GM23338 (cell line): ENCODE results near the gene PSMA8.

ENCODE experiments used
- CTCF ChIP-seq, 2 experiments: fragments of 200-600 bp in 1 of 2; sonication (generic) in 1 of 2; conservative IDR thresholded peaks; 2 replicates each; pipeline versions ENCODE4 v1.5.1 to v1.6.1; 2016 to 2017; ENCODE audit warnings: antibody characterized with exemption in 2 of 2, low read depth in 2 of 2, mild to moderate bottlenecking in 2 of 2, moderate library complexity in 1 of 2
- EZH2 ChIP-seq: fragments of 200-600 bp; sonication (generic); IDR thresholded peaks from one replicate; pipeline ENCODE4 v1.8.0; 2017; ENCODE audit warnings: antibody characterized with exemption, mild to moderate bottlenecking, low read depth; ENCODE audit not compliant: unreplicated experiment
- JUNB ChIP-seq: IDR thresholded peaks from one replicate; pipeline ENCODE4 v1.6.1; 2016; ENCODE audit warnings: antibody characterized with exemption; ENCODE audit not compliant: unreplicated experiment
- NANOG ChIP-seq: IDR thresholded peaks from 2 replicates; pipeline ENCODE4 v1.6.1; 2016; ENCODE audit warnings: antibody characterized with exemption, borderline replicate concordance
- REST ChIP-seq: IDR thresholded peaks from one replicate; pipeline ENCODE4 v1.6.1; 2018; ENCODE audit warnings: antibody characterized with exemption; ENCODE audit not compliant: unreplicated experiment
- STAT1 ChIP-seq: IDR thresholded peaks from one replicate; pipeline ENCODE4 v1.6.1; 2016; ENCODE audit warnings: antibody characterized with exemption; ENCODE audit not compliant: unreplicated experiment

- no peak for TF ChIP-seq CTCF (conservative IDR thresholded peaks at IDR 0.05; ENCODE audit: low read depth in 2 of 2)
- TF ChIP-seq JUNB: no peak
- TF ChIP-seq EZH2: no peak
- TF ChIP-seq NANOG: no peak
- TF ChIP-seq STAT1: no peak
- no peak for TF ChIP-seq REST
Measured at GRCh38 chr18:26135548-26135947, 1.9 kb downstream of the PSMA8 start.
